Measurements from ENCODE around the gene UIMC1. TPM values are rescaled to one million over a fixed set of nuclear protein-coding genes. Genes with fewer than 3 reads are reported as not detected.

The UIMC1 gene
- polyA plus RNA-seq, 3 donors, result 14.8 to 35.6 (median 19.1) TPM

GRCh38 chr5:176856746-176857145 is 149.8 kb downstream of the UIMC1 start:
- 67% methylated on average over 8 of the region's 8 CpGs for WGBS (ENCODE audit: insufficient coverage)
- H3K36me3 ChIP-seq (replicated peaks in 1 of 2; ENCODE audit: control insufficient read depth in 1 of 2, insufficient read depth in 2 of 2, low read length in 2 of 2), result no peaks in the 10 kb centered on the region
- no peaks in the 10 kb centered on the region for H4K20me1 ChIP-seq (ENCODE audit: insufficient read depth, low read length)
- Mint-ChIP-seq H3K4me1 (no peaks in the 10 kb centered on the region), H3K9me3 (peaks cover 0 to 8% (median 4%) of the 10 kb centered on the region in 7 donors), H3K36me3 (no peaks in the 10 kb centered on the region), H3K27me3 (ENCODE audit: low read depth in 3 of 3) (peaks cover 8 to 18% (median 12%) of the 10 kb centered on the region in 3 donors), H3K4me3 (no peak overlapping the region), H3K27ac (no peak overlapping the region)
- TF ChIP-seq CTCF (IDR thresholded peaks at IDR 0.05), result no peak
- H3K4me3 ChIP-seq (replicated peaks in 1 of 3; ENCODE audit: low read depth in 2 of 3, low read length in 3 of 3), result no peak overlapping the region
- H3K9ac ChIP-seq (ENCODE audit: insufficient read depth, low read length, poor library complexity, severe bottlenecking), result no peak overlapping the region
- no peak for DNase-seq
- intact Hi-C loops (cut with micrococcal nuclease), result no loop called here
- H3K27ac ChIP-seq (ENCODE audit: low read depth in 1 of 2, low read length in 2 of 2), result no peak overlapping the region
- no peaks in the 10 kb centered on the region for H3K79me2 ChIP-seq (ENCODE audit: insufficient read depth, low read length)
- no peaks in the 10 kb centered on the region for H3K4me1 ChIP-seq (ENCODE audit: control insufficient read depth in 1 of 2, insufficient read depth in 2 of 2, low read length in 2 of 2)
- H3K27me3 ChIP-seq (ENCODE audit: control insufficient read depth in 2 of 2, insufficient read depth in 2 of 2, low read length in 2 of 2), result peaks cover 0 to under 1% of the 10 kb centered on the region in 2 donors
- H3K9me3 ChIP-seq (replicated peaks in 1 of 2; ENCODE audit: control insufficient read depth in 1 of 2, insufficient read depth in 1 of 2, low read length in 2 of 2), result no peaks in the 10 kb centered on the region
- H3K4me2 ChIP-seq (replicated peaks; ENCODE audit: extremely low read depth, low read length, poor library complexity, severe bottlenecking), result no peak overlapping the region
- H2AFZ ChIP-seq (ENCODE audit: insufficient read depth, low read depth, low read length, poor library complexity, severe bottlenecking), result no peak overlapping the region

- H4K20me1 ChIP-seq (ENCODE audit: insufficient read depth, low read length), result no peaks in the 10 kb centered on the region
- DNase-seq, result no peak
- H3K4me3 Mint-ChIP-seq, result no peak overlapping the region
- no peak overlapping the region for H3K27ac ChIP-seq (ENCODE audit: low read depth in 1 of 2, low read length in 2 of 2)
- no peak for TF ChIP-seq CTCF (IDR thresholded peaks at IDR 0.05)
- H3K27ac Mint-ChIP-seq, result no peak overlapping the region
- H3K4me3 ChIP-seq (replicated peaks in 1 of 3; ENCODE audit: low read depth in 2 of 3, low read length in 3 of 3), result no peak overlapping the region
- H3K36me3 Mint-ChIP-seq, result no peaks in the 10 kb centered on the region
- no peaks in the 10 kb centered on the region for H3K4me1 ChIP-seq (ENCODE audit: control insufficient read depth in 1 of 2, insufficient read depth in 2 of 2, low read length in 2 of 2)
- H3K9me3 ChIP-seq (replicated peaks in 1 of 2; ENCODE audit: control insufficient read depth in 1 of 2, insufficient read depth in 1 of 2, low read length in 2 of 2), result no peaks in the 10 kb centered on the region
- peaks cover 8 to 16% (median 12%) of the 10 kb centered on the region in 3 donors for H3K27me3 Mint-ChIP-seq (ENCODE audit: low read depth in 3 of 3)
- H3K4me2 ChIP-seq (replicated peaks; ENCODE audit: extremely low read depth, low read length, poor library complexity, severe bottlenecking), result no peak overlapping the region
- H3K79me2 ChIP-seq (ENCODE audit: insufficient read depth, low read length), result no peaks in the 10 kb centered on the region
- WGBS (ENCODE audit: insufficient coverage), result 91% methylated on average over 10 of the region's 18 CpGs
- no peaks in the 10 kb centered on the region for H3K4me1 Mint-ChIP-seq
- H3K36me3 ChIP-seq (replicated peaks in 1 of 2; ENCODE audit: control insufficient read depth in 1 of 2, insufficient read depth in 2 of 2, low read length in 2 of 2), result no peaks in the 10 kb centered on the region
- peaks cover 0 to 8% (median 4%) of the 10 kb centered on the region in 7 donors for H3K9me3 Mint-ChIP-seq
- H2AFZ ChIP-seq (ENCODE audit: insufficient read depth, low read depth, low read length, poor library complexity, severe bottlenecking), result no peak overlapping the region
- intact Hi-C loops (cut with micrococcal nuclease), result no loop called here
- no peak overlapping the region for H3K9ac ChIP-seq (ENCODE audit: insufficient read depth, low read length, poor library complexity, severe bottlenecking)
- H3K27me3 ChIP-seq (ENCODE audit: control insufficient read depth in 2 of 2, insufficient read depth in 2 of 2, low read length in 2 of 2), result no peaks in the 10 kb centered on the region
Measured at GRCh38 chr5:176855598-176855997, 151.0 kb downstream of the UIMC1 start.

Other genes starting within 250 kb of the UIMC1 start
- under 1 TPM in 2 of 3 donors, not detected in 1; 0.03 to 0.07 TPM for gene UNC5A, start 196.2 kb downstream of the UIMC1 start, polyA plus RNA-seq
- 100 to 1,000 TPM; 174 to 988 (median 204) TPM for gene HK3, start 107.4 kb downstream of the UIMC1 start, polyA plus RNA-seq
- 1 to 10 TPM; 6.0 to 9.6 (median 6.4) TPM for gene ZNF346, start 15.9 kb upstream of the UIMC1 start, polyA plus RNA-seq
- under 1 TPM in 1 of 3 donors, not detected in 2; 0.39 TPM for gene FGFR4, start 80.1 kb upstream of the UIMC1 start, polyA plus RNA-seq
- gene NSD1, start 127.0 kb upstream of the UIMC1 start, polyA plus RNA-seq, result 10 to 100 TPM; 12.6 to 31.9 (median 19.0) TPM

Measured in CD14-positive monocyte (primary cell).